Panc1 (cell line): ENCODE results near the gene CD101. TPM values are rescaled to one million over a fixed set of nuclear protein-coding genes. Genes with fewer than 3 reads are reported as not detected.

Experiments
- ATAC-seq: fragments of 200-7000 bp; cut with Tn5 transposase; 2 replicates; pipeline ENCODE4 v1.9.1; 2020; ENCODE audit warnings: mild to moderate bottlenecking, moderate library complexity
- BruUV-seq: library from RNA; stranded (reverse); fragments of 400-500 nt; replicated peaks from 2 replicates; lab custom pipeline; 2021; lab: Mats Ljungman, UMichigan
- CTCF ChIA-PET: fragments of 300-600 bp; sonication (Branson Sonifier 250); formaldehyde crosslinking; loops from one replicate; lab custom pipeline; 2022; ENCODE audit warnings: antibody characterized with exemption; lab: Charles Lee
- POLR2A ChIA-PET: fragments of 300-600 bp; sonication (Branson Sonifier 250); formaldehyde crosslinking; loops from one replicate; lab custom pipeline; 2022; ENCODE audit warnings: antibody characterized with exemption; lab: Charles Lee
- DNase-seq: peaks from one replicate; pipeline ENCODE4 v3.0.0-alpha.2; 2010; ENCODE audit warnings: low read depth, low spot score
- H3K27ac ChIP-seq: 2 replicates; pipeline ENCODE4 v1.5.1; 2011; ENCODE audit warnings: mild to moderate bottlenecking, low read length, inconsistent platforms
- H3K27me3 ChIP-seq: fragments of 200-500 bp; sonication (Bioruptor generic); 2 replicates; pipeline ENCODE4 v1.6.0; 2014; ENCODE audit warnings: low read length, inconsistent platforms; ENCODE audit not compliant: control insufficient read depth, insufficient read depth
- H3K36me3 ChIP-seq: fragments of 200-500 bp; sonication (Bioruptor generic); 2 replicates; pipeline ENCODE4 v1.5.1; 2014; ENCODE audit warnings: inconsistent platforms, mild to moderate bottlenecking, low read length, moderate library complexity; ENCODE audit not compliant: control insufficient read depth, insufficient read depth
- H3K4me1 ChIP-seq: 2 replicates; pipeline ENCODE4 v1.5.1; 2011; ENCODE audit warnings: inconsistent platforms, mild to moderate bottlenecking, low read length, moderate library complexity; ENCODE audit not compliant: control insufficient read depth, insufficient read depth
- H3K4me3 ChIP-seq, 2 experiments: 2 replicates each; pipeline ENCODE4 v1.5.1; 2011 to 2012; ENCODE audit warnings: low read depth in 2 of 2, low read length in 2 of 2, mild to moderate bottlenecking in 2 of 2, inconsistent platforms in 1 of 2, moderate library complexity in 1 of 2
- H3K9me3 ChIP-seq: fragments of 200-500 bp; sonication (Bioruptor generic); 2 replicates; pipeline ENCODE4 v1.5.1; 2014; ENCODE audit warnings: low read depth, mild to moderate bottlenecking, inconsistent platforms, low read length, moderate library complexity; ENCODE audit not compliant: control insufficient read depth, insufficient read depth
- CTCF ChIP-seq: fragments of 450-650 bp; IDR thresholded peaks from 2 replicates; pipeline ENCODE4 v1.5.1; 2017; ENCODE audit warnings: mild to moderate bottlenecking
- POLR2AphosphoS5 ChIP-seq: IDR thresholded peaks from 2 replicates; pipeline ENCODE4 v1.6.1; 2012; ENCODE audit warnings: mild to moderate bottlenecking, low read depth, low read length, moderate library complexity
- REST ChIP-seq, 2 experiments: IDR thresholded peaks; 2 replicates each; pipeline ENCODE4 v1.6.1; 2011 to 2012; ENCODE audit warnings: low read depth in 2 of 2, control low read depth in 1 of 2, low read length in 1 of 2, mild to moderate bottlenecking in 1 of 2, moderate library complexity in 1 of 2; ENCODE audit not compliant: insufficient read depth in 1 of 2
- SIN3A ChIP-seq: IDR thresholded peaks from 2 replicates; pipeline ENCODE4 v1.6.1; 2012; ENCODE audit warnings: low read depth, mild to moderate bottlenecking, low read length, moderate library complexity, borderline replicate concordance; ENCODE audit not compliant: insufficient read depth
- TCF7L2 ChIP-seq: IDR thresholded peaks from 2 replicates; pipeline ENCODE4 v1.6.1; 2011; ENCODE audit warnings: mild to moderate bottlenecking, low read depth, low read length, inconsistent platforms
- in situ Hi-C: cut with HindIII; loops from 2 replicates; pipeline ENCODE4 v1.10.0; 2016; ENCODE audit warnings: low sequenced_read_pairs, low pct_unique_long_range_greater_than_20kb
- intact Hi-C: fragments of 100-400 bp; cut with micrococcal nuclease; formaldehyde crosslinking; loops from one replicate; pipeline ENCODE4 v1.10.0; 2022; ENCODE audit not compliant: unreplicated experiment
- total RNA-seq: library from RNA; stranded (reverse); gene quantifications from one replicate; pipeline ENCODE4 v1.2.1, GENCODE V29; 2021; ENCODE audit not compliant: unreplicated experiment

The CD101 gene
- total RNA-seq, 1 experiment from 2014 or later = not detected

GRCh38 chr1:116997066-116997465, 4.5 kb upstream of the CD101 start:
- DNase-seq (no peak), ATAC-seq (no peak)
- in situ Hi-C loops (no loop called here), intact Hi-C loops (no loop called here)
- H3K27ac ChIP-seq = no peak overlapping the region
- POLR2A ChIA-PET = no interaction called here
- BruUV-seq = no TSS peak
- CTCF ChIA-PET = no interaction called here
- H3K4me3 ChIP-seq = no peak overlapping the region
- no peaks in the 10 kb centered on the region for H3K9me3 ChIP-seq
- H3K36me3 ChIP-seq = no peaks in the 10 kb centered on the region
- no peak for TF ChIP-seq CTCF
- no peak for TF ChIP-seq TCF7L2
- TF ChIP-seq POLR2AphosphoS5 = no peak
- no peak for TF ChIP-seq SIN3A
- TF ChIP-seq REST (IDR thresholded peaks at IDR 0.05; ENCODE audit: insufficient read depth in 1 of 2, low read depth in 2 of 2, low read length in 1 of 2) = no peak
- H3K4me1 ChIP-seq = no peaks in the 10 kb centered on the region
- H3K27me3 ChIP-seq = no peaks in the 10 kb centered on the region

- H3K27me3 ChIP-seq = no peaks in the 10 kb centered on the region
- no peak overlapping the region for H3K4me3 ChIP-seq
- CTCF ChIA-PET = no interaction called here
- TF ChIP-seq CTCF = no peak
- no peak for TF ChIP-seq TCF7L2
- no peak for TF ChIP-seq POLR2AphosphoS5
- TF ChIP-seq REST (IDR thresholded peaks at IDR 0.05; ENCODE audit: insufficient read depth in 1 of 2, low read depth in 2 of 2, low read length in 1 of 2) = no peak
- no peak for TF ChIP-seq SIN3A
- H3K27ac ChIP-seq = no peak overlapping the region
- no peaks in the 10 kb centered on the region for H3K36me3 ChIP-seq
- H3K4me1 ChIP-seq = no peaks in the 10 kb centered on the region
- no TSS peak for BruUV-seq
- ATAC-seq (no peak), DNase-seq (no peak)
- POLR2A ChIA-PET = no interaction called here
- in situ Hi-C loops = no loop called here
- H3K9me3 ChIP-seq = no peaks in the 10 kb centered on the region
- intact Hi-C loops = no loop called here
Observed at GRCh38 chr1:116997636-116998035, 3.9 kb upstream of the CD101 start.
